GM23248 (cell line): Measurements from ENCODE around the gene PPP1R37. TPM values are rescaled to one million over a fixed set of nuclear protein-coding genes. Genes with fewer than 3 reads are reported as not detected.

Experiments
- DNase-seq: peaks from one replicate; pipeline ENCODE4 v3.0.0-alpha.2; 2015
- H2AFZ ChIP-seq: fragments of 200-600 bp; sonication (generic); 2 replicates; pipeline ENCODE4 v1.6.1; 2016; ENCODE audit warnings: antibody characterized with exemption
- H3F3A ChIP-seq: fragments of 200-600 bp; sonication (generic); 2 replicates; pipeline ENCODE4 v1.6.1; 2016; ENCODE audit warnings: mild to moderate bottlenecking, antibody characterized with exemption, mixed run types; ENCODE audit not compliant: insufficient read depth
- H3K27ac ChIP-seq: fragments of 200-600 bp; sonication (generic); 2 replicates; pipeline ENCODE4 v1.5.1; 2016; ENCODE audit warnings: mild to moderate bottlenecking
- H3K27me3 ChIP-seq: fragments of 200-600 bp; sonication (generic); replicated peaks from 2 replicates; pipeline ENCODE4 v1.6.1; 2016; ENCODE audit warnings: mild to moderate bottlenecking; ENCODE audit not compliant: insufficient read depth
- H3K36me3 ChIP-seq: fragments of 200-600 bp; sonication (generic); 2 replicates; pipeline ENCODE4 v1.6.1; 2016; ENCODE audit warnings: low read depth, mild to moderate bottlenecking
- H3K4me1 ChIP-seq: fragments of 200-600 bp; sonication (generic); 2 replicates; pipeline ENCODE4 v1.6.1; 2016; ENCODE audit warnings: mild to moderate bottlenecking; ENCODE audit not compliant: insufficient read depth
- H3K4me2 ChIP-seq: fragments of 200-600 bp; sonication (generic); one replicate; pipeline ENCODE4 v1.6.1; 2016; ENCODE audit warnings: mild to moderate bottlenecking; ENCODE audit not compliant: unreplicated experiment
- H3K4me3 ChIP-seq: fragments of 200-600 bp; sonication (generic); 2 replicates; pipeline ENCODE4 v1.5.1; 2016; ENCODE audit warnings: mild to moderate bottlenecking
- H3K79me2 ChIP-seq: fragments of 200-600 bp; sonication (generic); 2 replicates; pipeline ENCODE4 v1.6.1; 2016; ENCODE audit warnings: mild to moderate bottlenecking; ENCODE audit not compliant: insufficient read depth
- H3K9ac ChIP-seq: fragments of 200-600 bp; sonication (generic); 2 replicates; pipeline ENCODE4 v1.6.1; 2016; ENCODE audit warnings: mild to moderate bottlenecking
- H3K9me2 ChIP-seq: fragments of 200-600 bp; sonication (generic); 2 replicates; pipeline ENCODE4 v1.6.1; 2016; ENCODE audit warnings: mixed run types, mild to moderate bottlenecking, moderate library complexity; ENCODE audit not compliant: insufficient read depth
- H3K9me3 ChIP-seq: fragments of 200-600 bp; sonication (generic); one replicate; pipeline ENCODE4 v1.6.1; 2017; ENCODE audit warnings: low read depth
- H4K20me1 ChIP-seq: fragments of 200-600 bp; sonication (generic); 2 replicates; pipeline ENCODE4 v1.6.0; 2016; ENCODE audit not compliant: insufficient read depth
- EZH2 ChIP-seq: fragments of 200-600 bp; sonication (generic); IDR thresholded peaks from 2 replicates; pipeline ENCODE4 v1.6.1; 2018; ENCODE audit warnings: antibody characterized with exemption, mild to moderate bottlenecking; ENCODE audit not compliant: insufficient read depth, poor library complexity, severe bottlenecking
- EZH2phosphoT487 ChIP-seq: fragments of 200-600 bp; sonication (generic); IDR thresholded peaks from 2 replicates; pipeline ENCODE4 v1.6.1; 2018; ENCODE audit warnings: antibody characterized with exemption, moderate library complexity, mild to moderate bottlenecking, low read depth; ENCODE audit not compliant: insufficient read depth
- WGBS, 2 experiments: methylation state at CpG; one replicate each; pipeline ENCODE4 v1.1.6; 2015 to 2017; ENCODE audit warnings: low lambda C conversion rate in 2 of 2, low coverage in 1 of 2; ENCODE audit errors: missing lambda C conversion rate in 2 of 2; 5-methylcytosine and 5-hydroxymethylcytosine counted together
- in situ Hi-C: fragments of 300-500 bp; cut with MboI; formaldehyde crosslinking; loops from 2 replicates; pipeline ENCODE4 v1.15.0; 2020
- polyA plus RNA-seq: library from polyadenylated mRNA; unstranded; fragments of >200 nt; fragmentation: Nextera tagmentation; extraction: Ambion mirVana; gene quantifications from 2 replicates; pipeline ENCODE4 v1.2.1, GENCODE V29; 2016
- total RNA-seq: library from RNA; depleted of rRNA; stranded (reverse); fragments of >200 nt; shearing (Covaris generic); gene quantifications from 2 replicates; pipeline ENCODE4 v1.2.3, GENCODE V29; 2014

PPP1R37 gene
- total and polyA plus RNA-seq, 2 experiments from 2014 or later, result 1.9 to 43.8 TPM

DNA sequence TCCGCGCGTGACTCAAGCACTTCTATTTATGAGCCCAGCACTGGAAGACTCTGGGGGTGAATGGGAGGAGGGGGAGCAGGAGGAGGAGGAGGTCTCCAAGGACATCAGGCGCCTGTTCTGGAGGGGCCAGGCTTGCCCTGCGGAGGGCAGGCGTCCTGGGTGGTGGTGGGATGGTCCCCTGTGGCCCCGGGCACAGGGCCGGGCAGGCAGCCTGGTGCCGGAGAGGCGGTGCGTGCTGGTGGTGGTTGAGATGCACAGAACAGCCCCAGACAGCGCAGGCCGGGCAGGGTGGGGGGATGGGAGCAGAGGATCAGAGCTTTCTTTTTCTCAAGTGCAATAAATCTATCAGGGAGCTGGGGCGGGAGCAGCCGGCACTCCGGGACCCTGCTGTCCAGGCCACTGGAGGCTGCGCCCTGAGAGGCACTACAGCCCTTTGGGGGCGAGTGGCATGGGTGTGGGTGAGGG is 53.8 kb downstream of the PPP1R37 start:
- Histone ChIP-seq H3K27me3 (no peaks in the 10 kb centered on the region), H3K4me3 (no peak overlapping the region), H3K79me2 (no peaks in the 10 kb centered on the region), H3K9me2 (no peaks in the 10 kb centered on the region), H4K20me1 (no peaks in the 10 kb centered on the region), H3K4me1 (no peaks in the 10 kb centered on the region), H2AFZ (no peak overlapping the region), H3K9ac (no peak overlapping the region), H3K27ac (no peak overlapping the region), H3K36me3 (no peaks in the 10 kb centered on the region), H3K4me2 (no peak overlapping the region), H3K9me3 (no peaks in the 10 kb centered on the region), H3F3A (no peaks in the 10 kb centered on the region)
- DNase-seq, result no peak
- TF ChIP-seq EZH2phosphoT487 (no peak), EZH2 (no peak)
- in situ Hi-C loops, result no loop called here
- 90% methylated on average over 11 to 18 of the region's 18 CpGs for WGBS, 2 experiments

DNA sequence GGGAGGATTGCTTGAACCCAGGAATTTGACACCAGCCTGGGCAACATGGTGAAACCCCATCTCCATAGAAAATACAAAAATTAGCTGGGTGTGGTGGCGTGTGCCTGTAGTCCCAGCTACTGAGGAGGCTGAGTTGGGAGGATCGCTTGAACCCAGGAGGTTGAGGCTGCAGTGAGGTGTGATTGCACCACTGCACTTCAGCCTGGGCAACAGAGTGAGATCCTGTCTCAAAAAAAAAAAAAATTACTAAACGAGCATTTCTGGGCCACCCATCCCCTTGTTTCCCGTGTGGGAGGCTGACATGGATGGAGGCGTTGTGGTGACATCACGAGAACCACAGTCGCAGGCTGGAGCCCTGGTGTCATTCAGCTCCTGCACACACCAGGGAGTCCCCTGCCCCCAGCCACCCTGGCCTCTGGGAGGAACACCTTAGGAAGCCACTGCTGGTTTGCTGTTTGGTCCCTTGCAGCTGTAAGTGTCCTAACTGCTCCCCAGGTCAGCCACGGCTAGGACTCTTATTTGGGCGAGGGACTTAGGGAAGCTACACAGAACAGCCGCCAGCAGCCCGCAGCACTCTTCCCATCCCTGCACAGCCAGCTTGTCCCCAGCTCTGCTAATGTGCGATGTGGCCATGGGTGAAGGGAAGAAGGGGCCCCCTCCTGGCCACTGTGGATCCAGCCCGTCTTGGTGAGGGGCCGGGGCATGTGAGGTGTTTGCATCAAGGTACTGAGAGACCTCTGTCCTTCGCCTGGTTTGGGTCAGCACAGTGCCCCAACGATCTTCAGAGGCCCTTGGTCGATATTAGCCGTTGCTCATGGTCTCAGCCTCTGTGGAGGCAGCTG is 55.1 kb downstream of the PPP1R37 start:
- Histone ChIP-seq H3K79me2 (no peaks in the 10 kb centered on the region), H3K27me3 (no peaks in the 10 kb centered on the region), H4K20me1 (no peaks in the 10 kb centered on the region), H3K9me3 (no peaks in the 10 kb centered on the region), H3K4me3 (no peak overlapping the region), H3K4me2 (no peak overlapping the region), H3K36me3 (no peaks in the 10 kb centered on the region), H3K4me1 (no peaks in the 10 kb centered on the region), H2AFZ (no peak overlapping the region), H3K27ac (no peak overlapping the region), H3K9ac (no peak overlapping the region), H3K9me2 (no peaks in the 10 kb centered on the region), H3F3A (no peaks in the 10 kb centered on the region)
- WGBS, 2 experiments, result 79 to 85% methylated on average over 18 of the region's 18 CpGs
- DNase-seq, result no peak
- in situ Hi-C loops, result no loop called here
- TF ChIP-seq EZH2phosphoT487 (no peak), EZH2 (no peak)

DNA sequence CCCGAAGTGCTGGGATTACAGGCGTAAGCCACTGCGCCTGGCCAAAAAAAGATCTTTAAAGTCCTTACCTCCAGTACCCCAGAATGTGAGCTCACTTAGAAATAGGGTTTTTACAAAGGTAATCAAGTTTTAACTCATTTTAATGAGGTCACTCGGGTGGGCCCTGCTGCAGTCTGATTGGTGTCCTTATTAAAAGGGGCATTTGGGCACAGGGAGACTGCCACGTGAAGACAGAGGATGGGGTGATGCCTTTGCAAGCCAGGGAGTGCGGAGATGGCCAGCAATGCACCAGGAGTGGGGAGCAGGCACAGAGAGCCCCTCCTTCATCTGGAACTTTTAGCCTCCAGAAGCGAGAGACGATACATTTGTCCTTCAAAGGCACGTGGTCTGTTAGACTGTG is 56.1 kb downstream of the PPP1R37 start:
- WGBS, 2 experiments, result 75 to 77% methylated on average over 9 of the region's 9 CpGs

DNA sequence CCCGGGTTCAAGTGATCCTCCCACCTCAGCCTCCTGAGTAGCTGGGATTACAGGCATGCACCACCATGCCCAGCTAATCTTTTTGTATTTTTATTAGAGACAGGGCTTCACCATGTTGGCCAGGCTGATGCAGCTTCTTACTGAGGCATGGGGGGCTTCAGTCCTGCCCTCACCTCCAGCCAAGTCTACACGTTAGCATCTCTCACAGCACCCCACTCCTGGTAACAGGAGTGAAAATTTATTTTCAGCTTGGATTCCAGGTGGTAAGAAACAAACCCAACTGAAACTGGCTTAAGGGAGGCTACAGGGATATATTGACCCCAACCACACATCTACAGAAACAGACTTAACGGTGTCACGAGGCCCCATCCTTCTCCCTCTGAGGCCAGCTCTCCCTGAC is 57.2 kb downstream of the PPP1R37 start:
- no peaks in the 10 kb centered on the region for H3K79me2 ChIP-seq
- H3K9ac ChIP-seq, result no peak overlapping the region
- H3K4me2 ChIP-seq, result no peak overlapping the region
- H4K20me1 ChIP-seq, result no peaks in the 10 kb centered on the region
- H3K4me1 ChIP-seq, result peaks cover 6% of the 10 kb centered on the region; the same call in 1 of the 2 replicates
- H3K4me3 ChIP-seq, result no peak overlapping the region
- H3K9me2 ChIP-seq, result no peaks in the 10 kb centered on the region
- WGBS, 2 experiments, result 68 to 76% methylated on average over 4 of the region's 4 CpGs
- H3K27me3 ChIP-seq, result no peaks in the 10 kb centered on the region
- H3K36me3 ChIP-seq, result no peaks in the 10 kb centered on the region
- TF ChIP-seq EZH2phosphoT487 (no peak), EZH2 (no peak)
- in situ Hi-C loops, result no loop called here
- no peaks in the 10 kb centered on the region for H3F3A ChIP-seq
- DNase-seq, result no peak
- H2AFZ ChIP-seq, result no peak overlapping the region
- no peak overlapping the region for H3K27ac ChIP-seq
- H3K9me3 ChIP-seq, result no peaks in the 10 kb centered on the region

More for the DNA sequence above, 56.1 kb downstream of the PPP1R37 start:
- Histone ChIP-seq H3K4me1 (no peaks in the 10 kb centered on the region), H3K9me2 (no peaks in the 10 kb centered on the region), H4K20me1 (no peaks in the 10 kb centered on the region), H3K36me3 (no peaks in the 10 kb centered on the region), H3K27ac (no peak overlapping the region), H3K27me3 (no peaks in the 10 kb centered on the region), H3F3A (no peaks in the 10 kb centered on the region), H3K4me3 (no peak overlapping the region), H3K4me2 (no peak overlapping the region), H3K9ac (no peak overlapping the region), H3K9me3 (no peaks in the 10 kb centered on the region), H3K79me2 (no peaks in the 10 kb centered on the region), H2AFZ (no peak overlapping the region)
- in situ Hi-C loops, result no loop called here
- TF ChIP-seq EZH2 (no peak), EZH2phosphoT487 (no peak)
- no peak for DNase-seq
